H1 (cell line): ENCODE results near the gene TMTC2. TPM values are rescaled to one million over a fixed set of nuclear protein-coding genes. Genes with fewer than 3 reads are reported as not detected.

Experiments used
- CTCF ChIA-PET: fragments of 300-600 bp; sonication (Branson Sonifier 250); formaldehyde crosslinking; loops from one replicate; lab custom pipeline; 2021; ENCODE audit not compliant: partially characterized antibody; lab: Charles Lee
- POLR2A ChIA-PET: fragments of 300-600 bp; sonication (Branson Sonifier 250); formaldehyde crosslinking; loops from one replicate; lab custom pipeline; 2021; ENCODE audit warnings: inconsistent platforms; ENCODE audit not compliant: partially characterized antibody; lab: Charles Lee
- DNase-seq, 2 experiments: peaks; one replicate each; pipeline versions ENCODE4 v3.0.0 to v3.0.0-alpha.2; 2010 to 2022; ENCODE audit warnings: low spot score in 2 of 2, low read depth in 1 of 2, mixed read lengths in 1 of 2
- FAIRE-seq: peaks from 2 replicates; lab custom pipeline; 2011; peaks lifted over from hg19 to GRCh38; lab: Jason Lieb, UNC
- H2AFZ ChIP-seq: 2 replicates; pipeline ENCODE4 v1.8.1; 2012; ENCODE audit warnings: low read length, inconsistent platforms
- H2AK5ac ChIP-seq: 2 replicates; pipeline ENCODE4 v1.6.1; 2013; ENCODE audit warnings: low read depth, low read length
- H2BK120ac ChIP-seq: replicated peaks from 2 replicates; pipeline ENCODE3; 2013; ENCODE audit warnings: low read depth, low read length, inconsistent platforms
- H2BK12ac ChIP-seq: 2 replicates; pipeline ENCODE4 v1.6.1; 2013; ENCODE audit warnings: low read depth, low read length
- H2BK15ac ChIP-seq: 2 replicates; pipeline ENCODE4 v1.6.1; 2013; ENCODE audit warnings: low read length
- H2BK20ac ChIP-seq: 2 replicates; pipeline ENCODE4 v1.6.1; 2013; ENCODE audit warnings: low read length
- H2BK5ac ChIP-seq: 2 replicates; pipeline ENCODE4 v1.6.1; 2013; ENCODE audit warnings: low read depth, low read length
- H3K14ac ChIP-seq: 2 replicates; pipeline ENCODE4 v1.6.1; 2013; ENCODE audit warnings: inconsistent platforms; ENCODE audit not compliant: insufficient read length
- H3K18ac ChIP-seq: 2 replicates; pipeline ENCODE4 v1.6.1; 2013; ENCODE audit warnings: low read length; ENCODE audit errors: extremely low read depth
- H3K23ac ChIP-seq: 2 replicates; pipeline ENCODE4 v1.6.1; 2013; ENCODE audit warnings: inconsistent platforms; ENCODE audit not compliant: insufficient read length
- H3K23me2 ChIP-seq: 2 replicates; pipeline ENCODE4 v1.6.1; 2013; ENCODE audit warnings: low read depth, low read length
- H3K27ac ChIP-seq: 2 replicates; pipeline ENCODE4 v1.6.1; 2011; ENCODE audit warnings: low read depth, low read length, inconsistent platforms
- H3K27me3 ChIP-seq, 4 experiments: replicated peaks in 1 of 4; 1 replicate in 1 of 4; 2 replicates in 3 of 4; pipeline versions ENCODE4 v1.6.1 to v1.8.1; 2011 to 2013; ENCODE audit warnings: low read length in 3 of 4, mild to moderate bottlenecking in 3 of 4, inconsistent platforms in 2 of 4, mixed read lengths in 2 of 4, moderate library complexity in 1 of 4; ENCODE audit not compliant: control insufficient read depth in 3 of 4, insufficient read depth in 3 of 4; ENCODE audit errors: extremely low read depth in 1 of 4
- H3K36me3 ChIP-seq, 4 experiments: 2 replicates each; pipeline versions ENCODE4 v1.6.1 to v1.8.1; 2011 to 2013; ENCODE audit warnings: mild to moderate bottlenecking in 4 of 4, low read length in 3 of 4, moderate library complexity in 2 of 4, control low read depth in 1 of 4, inconsistent platforms in 1 of 4; ENCODE audit not compliant: insufficient read depth in 4 of 4, control insufficient read depth in 2 of 4
- H3K4ac ChIP-seq: replicated peaks from 2 replicates; pipeline ENCODE3; 2013; ENCODE audit warnings: low read length, low read depth, mixed read lengths, inconsistent platforms; ENCODE audit not compliant: insufficient read length
- H3K4me1 ChIP-seq, 4 experiments: replicated peaks in 1 of 4; 1 replicate in 1 of 4; 2 replicates in 3 of 4; pipeline versions ENCODE4 v1.6.1 to v1.8.1; 2011 to 2013; ENCODE audit warnings: low read length in 3 of 4, inconsistent platforms in 2 of 4, mixed read lengths in 1 of 4; ENCODE audit not compliant: insufficient read depth in 4 of 4, control insufficient read depth in 3 of 4
- H3K4me2 ChIP-seq, 2 experiments: 2 replicates each; pipeline versions ENCODE4 v1.6.1 to v1.8.1; 2011 to 2013; ENCODE audit warnings: low read depth in 2 of 2, low read length in 2 of 2, control low read depth in 1 of 2, inconsistent platforms in 1 of 2, mild to moderate bottlenecking in 1 of 2; ENCODE audit not compliant: insufficient read depth in 1 of 2
- H3K4me3 ChIP-seq, 4 experiments: fragments of 200-600, 300-600 bp in 1 of 4; sonication (generic), shearing (Covaris generic), sonication (Bioruptor Twin) in 1 of 4; 2 replicates each; pipeline versions ENCODE4 v1.5.1 to v1.8.1; 2011 to 2016; ENCODE audit warnings: low read length in 4 of 4, low read depth in 3 of 4, control low read depth in 2 of 4, inconsistent platforms in 2 of 4, mild to moderate bottlenecking in 2 of 4, mixed read lengths in 1 of 4, moderate library complexity in 1 of 4; ENCODE audit not compliant: insufficient read depth in 2 of 4; ENCODE audit errors: extremely low read depth in 1 of 4
- H3K56ac ChIP-seq: replicated peaks from 2 replicates; pipeline ENCODE3; 2013; ENCODE audit warnings: low read depth, mild to moderate bottlenecking, mixed read lengths, low read length, inconsistent platforms; ENCODE audit not compliant: insufficient read length
- H3K79me1 ChIP-seq: 2 replicates; pipeline ENCODE4 v1.6.1; 2013; ENCODE audit warnings: low read depth, low read length, control low read depth
- H3K79me2 ChIP-seq, 2 experiments: 2 replicates each; pipeline versions ENCODE4 v1.6.1 to v1.8.1; 2012 to 2013; ENCODE audit warnings: low read length in 2 of 2, mild to moderate bottlenecking in 2 of 2, inconsistent platforms in 1 of 2; ENCODE audit not compliant: insufficient read depth in 2 of 2, control insufficient read depth in 1 of 2
- H3K9ac ChIP-seq, 4 experiments: replicated peaks in 1 of 4; 1 replicate in 1 of 4; 2 replicates in 3 of 4; pipeline versions ENCODE4 v1.6.1 to v1.8.1; 2011 to 2013; ENCODE audit warnings: low read depth in 3 of 4, low read length in 3 of 4, control low read depth in 2 of 4, mild to moderate bottlenecking in 2 of 4, moderate library complexity in 2 of 4, inconsistent platforms in 1 of 4; ENCODE audit errors: extremely low read depth in 1 of 4
- H3K9me3 ChIP-seq, 2 experiments: 2 replicates each; pipeline versions ENCODE4 v1.6.1 to v1.8.1; 2012 to 2013; ENCODE audit warnings: mild to moderate bottlenecking in 2 of 2, moderate library complexity in 2 of 2, control low read depth in 1 of 2, inconsistent platforms in 1 of 2, low read depth in 1 of 2, low read length in 1 of 2, mixed read lengths in 1 of 2; ENCODE audit not compliant: insufficient read depth in 2 of 2
- H4K20me1 ChIP-seq, 2 experiments: replicated peaks in 1 of 2; 2 replicates each; pipeline versions ENCODE3 to v1.8.1; 2011 to 2013; ENCODE audit warnings: inconsistent platforms in 2 of 2, low read length in 2 of 2, mild to moderate bottlenecking in 1 of 2; ENCODE audit not compliant: insufficient read depth in 2 of 2, control insufficient read depth in 1 of 2
- H4K5ac ChIP-seq: 2 replicates; pipeline ENCODE4 v1.6.1; 2013; ENCODE audit warnings: low read length, low read depth, mixed read lengths, inconsistent platforms; ENCODE audit not compliant: insufficient read length
- H4K8ac ChIP-seq: 2 replicates; pipeline ENCODE4 v1.8.0; 2013; ENCODE audit warnings: mild to moderate bottlenecking, moderate library complexity, low read length, inconsistent platforms; ENCODE audit not compliant: insufficient read depth; ENCODE audit errors: extremely low read depth
- H4K91ac ChIP-seq: replicated peaks from 2 replicates; pipeline ENCODE3; 2013; ENCODE audit warnings: low read length, mixed read lengths, inconsistent platforms; ENCODE audit not compliant: insufficient read length
- ATF3 ChIP-seq: IDR thresholded peaks from 2 replicates; pipeline ENCODE4 v1.6.1; 2011; ENCODE audit warnings: low read depth, mild to moderate bottlenecking, low read length; ENCODE audit not compliant: insufficient read depth
- PHF8 ChIP-seq: fragments of 200-600 bp; sonication (generic); conservative IDR thresholded peaks from 2 replicates; pipeline ENCODE4 v1.7.1; 2012; ENCODE audit warnings: low read depth, mild to moderate bottlenecking, inconsistent platforms, low read length, moderate library complexity
- SIRT6 ChIP-seq: IDR thresholded peaks from one replicate; pipeline ENCODE4 v1.7.1; 2012; ENCODE audit warnings: low read length, inconsistent platforms
- SIX5 ChIP-seq: IDR thresholded peaks from 2 replicates; pipeline ENCODE4 v1.6.1; 2011; ENCODE audit warnings: mild to moderate bottlenecking, low read depth, low read length
- SP2 ChIP-seq: IDR thresholded peaks from 2 replicates; pipeline ENCODE4 v1.6.1; 2012; ENCODE audit warnings: mild to moderate bottlenecking, low read length, inconsistent platforms
- WGBS, 2 experiments: shearing (Covaris generic) in 1 of 2; methylation state at CpG; one replicate each; pipeline versions ENCODE4 v1.1.6 to v1.1.7; 2013 to 2015; ENCODE audit warnings: low lambda C conversion rate in 2 of 2, mixed read lengths in 2 of 2, inconsistent platforms in 1 of 2, low coverage in 1 of 2, missing lambda C conversion rate in 1 of 2; ENCODE audit not compliant: insufficient replicate concordance in 2 of 2, insufficient coverage in 1 of 2, insufficient read length in 1 of 2; ENCODE audit errors: extremely low coverage in 1 of 2, missing lambda C conversion rate in 1 of 2; 5-methylcytosine and 5-hydroxymethylcytosine counted together
- polyA plus RNA-seq, 7 experiments: library from polyadenylated mRNA; depleted of rRNA in 3 of 7; stranded (reverse) in 5 of 7; unstranded in 2 of 7; fragments of >200 nt in 5 of 7; fragments of 200-250 nt in 2 of 7; gene quantifications; 1 replicate in 5 of 7; 2 replicates in 1 of 7; 4 replicates in 1 of 7; pipeline versions ENCODE4 v1.2.1 to v1.2.3, GENCODE V29; 2011 to 2013; ENCODE audit warnings: missing spikeins in 2 of 7, mixed read lengths in 2 of 7
- total RNA-seq: library from RNA; stranded (reverse); fragmentation: NEBNext Ultra II Directional; extraction: Animal tissue kit (Norgen Biotek cat#: 25700); gene quantifications from 2 replicates; pipeline ENCODE4 v1.2.1, GENCODE V29; 2021
- TF ChIP-seq, protein P1 (sequence below): IDR thresholded peaks from 2 replicates; pipeline ENCODE4 v1.6.1; 2012; ENCODE audit warnings: inconsistent platforms

The TMTC2 gene
- total and polyA plus RNA-seq, 2 of the 8 experiments (the other 6 are each of a cell fraction or from before 2014, with no cell fraction given) = 2.3 to 3.9 TPM

DNA sequence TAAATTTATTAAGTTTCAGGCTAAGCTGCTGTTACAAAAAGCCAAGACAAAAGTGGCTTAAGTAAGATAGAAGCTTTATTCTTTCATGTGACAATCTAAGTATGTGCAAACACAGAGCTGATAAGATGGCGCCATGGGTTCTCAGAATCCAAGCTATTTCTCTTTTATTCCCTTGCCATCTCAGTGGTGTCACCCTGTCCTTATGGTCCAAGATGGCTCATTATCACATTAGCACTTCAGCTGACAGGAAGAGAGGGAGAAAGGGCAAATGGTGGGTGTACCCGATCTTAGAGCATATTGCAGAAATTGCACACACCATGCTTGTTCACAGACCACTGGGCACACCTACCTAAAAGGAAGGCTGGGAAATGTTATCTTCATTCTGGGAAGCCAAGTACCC lies 211.7 kb downstream of the TMTC2 start:
- H2BK20ac ChIP-seq = no peak overlapping the region
- H3K23ac ChIP-seq = no peak overlapping the region
- ChIA-PET POLR2A (no interaction called here), CTCF (interaction anchor here (1.0 to 1.1 kb wide), 3 partner anchors 12 to 212 kb away, joined by 3 to 5 read pairs (median 4); partner anchors contain the start of gene TMTC2)
- FAIRE-seq = no peak
- H2BK5ac ChIP-seq = no peak overlapping the region
- no peaks in the 10 kb centered on the region for H4K20me1 ChIP-seq
- no peak overlapping the region for H3K4me2 ChIP-seq
- no peak overlapping the region for H4K91ac ChIP-seq
- H2AK5ac ChIP-seq = no peak overlapping the region
- H3K14ac ChIP-seq = no peak overlapping the region
- H3K27me3 ChIP-seq = no peaks in the 10 kb centered on the region
- no peak overlapping the region for H2AFZ ChIP-seq
- H3K4ac ChIP-seq = no peak overlapping the region
- no peaks in the 10 kb centered on the region for H3K9me3 ChIP-seq
- H3K79me2 ChIP-seq = no peaks in the 10 kb centered on the region
- no peak overlapping the region for H3K9ac ChIP-seq
- H3K4me3 ChIP-seq = no peak overlapping the region
- H4K5ac ChIP-seq = no peak overlapping the region
- no peaks in the 10 kb centered on the region for H3K4me1 ChIP-seq
- H3K36me3 ChIP-seq = no peaks in the 10 kb centered on the region; a peak in 1 of 8 replicates
- H3K23me2 ChIP-seq = no peaks in the 10 kb centered on the region
- no peak overlapping the region for H4K8ac ChIP-seq
- WGBS, 2 experiments = 91% methylated on average over 2 of the region's 2 CpGs; no CpG with 5 or more reads in 1 of the 2 experiments
- H3K79me1 ChIP-seq = no peaks in the 10 kb centered on the region
- no peak overlapping the region for H3K56ac ChIP-seq
- no peak overlapping the region for H3K27ac ChIP-seq
- no peak overlapping the region for H2BK120ac ChIP-seq
- no peak overlapping the region for H3K18ac ChIP-seq
- DNase-seq = no peak
- no peak overlapping the region for H2BK15ac ChIP-seq
- H2BK12ac ChIP-seq = no peak overlapping the region
- TF ChIP-seq, protein P1, sequence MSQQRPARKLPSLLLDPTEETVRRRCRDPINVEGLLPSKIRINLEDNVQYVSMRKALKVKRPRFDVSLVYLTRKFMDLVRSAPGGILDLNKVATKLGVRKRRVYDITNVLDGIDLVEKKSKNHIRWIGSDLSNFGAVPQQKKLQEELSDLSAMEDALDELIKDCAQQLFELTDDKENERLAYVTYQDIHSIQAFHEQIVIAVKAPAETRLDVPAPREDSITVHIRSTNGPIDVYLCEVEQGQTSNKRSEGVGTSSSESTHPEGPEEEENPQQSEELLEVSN = no peak
- TF ChIP-seq SIX5 = no peak
- TF ChIP-seq SIRT6 = no peak
- no peak for TF ChIP-seq ATF3
- TF ChIP-seq PHF8 = no peak
- no peak for TF ChIP-seq SP2
